Natural killer cell (primary cell): ENCODE measurements around the gene MRPL36. TPM values are rescaled to one million over a fixed set of nuclear protein-coding genes. Genes with fewer than 3 reads are reported as not detected.

Experiments
- ATAC-seq, 3 donors: fragments of 150-1000 bp in 2 of 3; fragments of 200-7000 bp in 1 of 3; cut with Tn5 transposase; 1 replicate in 1 of 3; 2 replicates in 2 of 3; pipeline ENCODE4 v1.10.0; 2021; ENCODE audit warnings: mild to moderate bottlenecking in 2 of 3, moderate library complexity in 2 of 3
- DNase-seq, 2 donors: peaks; one replicate each; pipeline versions ENCODE4 v3.0.0 to v3.0.0-alpha.2; 2013 to 2021; ENCODE audit warnings: mixed read lengths in 1 of 2
- H3K27ac ChIP-seq: one replicate; pipeline ENCODE4 v1.5.1; 2013; ENCODE audit warnings: mild to moderate bottlenecking, low read length
- H3K27me3 ChIP-seq: one replicate; pipeline ENCODE4 v1.6.1; 2013; ENCODE audit warnings: low read length; ENCODE audit not compliant: control insufficient read depth, insufficient read depth
- H3K36me3 ChIP-seq: one replicate; pipeline ENCODE4 v1.6.1; 2013; ENCODE audit warnings: low read length; ENCODE audit not compliant: control insufficient read depth, insufficient read depth
- H3K4me1 ChIP-seq: one replicate; pipeline ENCODE4 v1.6.1; 2013; ENCODE audit warnings: low read length; ENCODE audit not compliant: control insufficient read depth, insufficient read depth
- H3K4me3 ChIP-seq: one replicate; pipeline ENCODE4 v1.5.1; 2013; ENCODE audit warnings: low read length
- H3K9me3 ChIP-seq: one replicate; pipeline ENCODE4 v1.6.1; 2013; ENCODE audit warnings: low read length; ENCODE audit not compliant: control insufficient read depth, insufficient read depth
- H3K27ac Mint-ChIP-seq, 2 donors: one replicate each; pipeline ENCODE4 v1.8.0; 2022; ENCODE audit warnings: mild to moderate bottlenecking in 2 of 2, mixed read lengths in 2 of 2, moderate library complexity in 1 of 2
- H3K27me3 Mint-ChIP-seq, 2 donors: one replicate each; pipeline ENCODE4 v1.8.0; 2022; ENCODE audit warnings: low read depth in 2 of 2, mixed read lengths in 2 of 2
- H3K36me3 Mint-ChIP-seq: one replicate; pipeline ENCODE4 v1.8.0; 2022; ENCODE audit warnings: mixed read lengths
- H3K4me1 Mint-ChIP-seq, 2 donors: one replicate each; pipeline ENCODE4 v1.8.0; 2022; ENCODE audit warnings: mixed read lengths in 2 of 2
- H3K4me3 Mint-ChIP-seq: one replicate; pipeline ENCODE4 v1.8.0; 2022; ENCODE audit warnings: mild to moderate bottlenecking, moderate library complexity, mixed read lengths
- H3K9me3 Mint-ChIP-seq, 2 donors: one replicate each; pipeline ENCODE4 v1.8.0; 2022; ENCODE audit warnings: mixed read lengths in 2 of 2
- CTCF ChIP-seq: fragments of 200-600 bp; IDR thresholded peaks from one replicate; pipeline ENCODE4 v1.8.0; 2022; ENCODE audit warnings: antibody characterized with exemption
- WGBS: methylation state at CpG from one replicate; pipeline ENCODE4 v1.1.7; 2013; ENCODE audit warnings: missing lambda C conversion rate; ENCODE audit not compliant: insufficient coverage; 5-methylcytosine and 5-hydroxymethylcytosine counted together
- intact Hi-C: fragments of 100-400 bp; cut with micrococcal nuclease; formaldehyde crosslinking; loops from one replicate; pipeline ENCODE4 v1.14.2; 2022
- total RNA-seq, 4 donors: library from RNA; stranded (reverse); fragments of 120-200 nt in 1 of 4; gene quantifications; one replicate each; pipeline versions ENCODE4 v1.2.3 to v1.2.4, GENCODE V29; 2013 to 2022

The MRPL36 gene
- total RNA-seq, 3 donors from 2014 or later (not counting 1 experiment from before 2014, with no cell fraction given) = 14.1 to 21.2 (median 17.1) TPM

- H3K9me3 Mint-ChIP-seq = no peaks in the 10 kb centered on the region
- H3K27me3 ChIP-seq = no peaks in the 10 kb centered on the region
- DNase-seq = peak in 1 of 2 donors; percentile 10
- H3K9me3 ChIP-seq = no peaks in the 10 kb centered on the region
- peak overlapping the region; percentile 99 for H3K4me3 Mint-ChIP-seq
- peaks cover 59 to 63% of the 10 kb centered on the region in 2 donors for H3K4me1 Mint-ChIP-seq
- peaks cover 23% of the 10 kb centered on the region for H3K4me1 ChIP-seq
- H3K27ac Mint-ChIP-seq = peak overlapping the region; percentile 97 to 99
- H3K36me3 Mint-ChIP-seq = no peaks in the 10 kb centered on the region
- 22% methylated on average over 7 of the region's 7 CpGs for WGBS
- no peak for TF ChIP-seq CTCF
- H3K27me3 Mint-ChIP-seq = no peaks in the 10 kb centered on the region
- H3K27ac ChIP-seq = peak overlapping the region; percentile 81
- peak overlapping the region; percentile 79 for H3K4me3 ChIP-seq
- ATAC-seq = no peak
- intact Hi-C loops = no loop called here
- peaks cover 54% of the 10 kb centered on the region for H3K36me3 ChIP-seq
These were observed 2.3 kb upstream of the MRPL36 start for GRCh38 chr5:1801967-1802295.

DNA sequence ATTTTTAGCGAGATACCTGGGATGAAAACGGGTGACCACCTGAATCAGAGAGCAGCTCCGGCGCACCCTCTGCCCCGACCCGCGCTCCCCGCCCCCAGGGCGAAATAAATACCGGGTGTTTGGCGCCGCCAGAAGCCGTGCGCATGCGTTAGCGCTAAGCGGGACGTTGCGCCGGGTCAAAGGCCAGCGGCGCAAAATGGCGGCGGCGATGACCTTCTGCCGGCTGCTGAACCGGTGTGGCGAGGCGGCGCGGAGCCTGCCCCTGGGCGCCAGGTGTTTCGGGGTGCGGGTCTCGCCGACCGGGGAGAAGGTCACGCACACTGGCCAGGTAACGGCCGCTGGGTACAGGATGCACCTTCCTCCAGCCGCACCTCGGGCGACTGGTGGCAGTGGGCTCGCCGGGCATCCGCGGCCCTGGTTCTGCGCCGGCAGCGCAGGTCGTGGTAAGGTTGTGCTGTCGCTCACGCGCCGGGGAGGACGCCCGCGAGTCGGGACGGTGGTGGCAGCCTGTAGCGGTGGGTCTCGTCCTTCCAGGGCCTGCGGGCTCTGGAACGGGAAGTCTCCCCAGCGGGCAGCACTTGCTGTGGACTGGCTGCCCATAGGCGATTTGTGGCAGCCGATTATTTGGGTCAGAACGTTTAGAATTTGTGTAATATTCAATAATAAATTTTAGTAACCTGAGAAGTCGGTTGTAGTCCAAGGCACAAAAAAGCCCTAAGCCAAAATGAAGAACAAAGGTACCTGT is 1.8 kb upstream of the MRPL36 start, which contains the start of gene NDUFS6:
Gene NDUFS6, plus strand, starts transcription at position 186 of the 745 bp plus-strand sequence. Its CDS starts 11 bp downstream, at position 197.
- H3K27me3 ChIP-seq = no peaks in the 10 kb centered on the region
- H3K9me3 ChIP-seq = no peaks in the 10 kb centered on the region
- H3K9me3 Mint-ChIP-seq = no peaks in the 10 kb centered on the region
- H3K27me3 Mint-ChIP-seq = no peaks in the 10 kb centered on the region
- H3K4me1 ChIP-seq = peaks cover 23% of the 10 kb centered on the region
- peak within 1 kb of the TSS; percentile 99 for H3K4me3 Mint-ChIP-seq
- TF ChIP-seq CTCF = no peak
- peak within 1 kb of the TSS; percentile 97 to 99 for H3K27ac Mint-ChIP-seq
- DNase-seq = peak; percentile 79 to 92
- intact Hi-C loops = no loop called here
- H3K27ac ChIP-seq = peak within 1 kb of the TSS; percentile 81
- ATAC-seq = peak; percentile 66 to 75 (median 71)
- H3K4me1 Mint-ChIP-seq = peaks cover 54 to 60% of the 10 kb centered on the region in 2 donors
- peak within 1 kb of the TSS; percentile 79 for H3K4me3 ChIP-seq
- no peaks in the 10 kb centered on the region for H3K36me3 Mint-ChIP-seq
- WGBS = under 1% methylated on average over 69 of the region's 69 CpGs
- H3K36me3 ChIP-seq = peaks cover 49% of the 10 kb centered on the region

GRCh38 chr5:1800472-1801221 is 1.0 kb upstream of the MRPL36 start:
- Mint-ChIP-seq H3K4me3 (peak overlapping the region; percentile 99), H3K27me3 (no peaks in the 10 kb centered on the region), H3K36me3 (no peaks in the 10 kb centered on the region), H3K9me3 (no peaks in the 10 kb centered on the region), H3K4me1 (peaks cover 51 to 58% of the 10 kb centered on the region in 2 donors), H3K27ac (peak overlapping the region; percentile 97 to 99)
- Histone ChIP-seq H3K4me3 (peak overlapping the region; percentile 79), H3K27me3 (no peaks in the 10 kb centered on the region), H3K9me3 (no peaks in the 10 kb centered on the region), H3K27ac (peak overlapping the region; percentile 81), H3K4me1 (peaks cover 23% of the 10 kb centered on the region), H3K36me3 (peaks cover 42% of the 10 kb centered on the region)
- 2% methylated on average over 28 of the region's 28 CpGs for WGBS
- no peak for TF ChIP-seq CTCF
- intact Hi-C loops = no loop called here
- DNase-seq (peak in 1 of 2 donors; percentile 83), ATAC-seq (peak; percentile 48 to 56 (median 54))
